ENCODE data around the gene DIS3L2.

GRCh38 chr2:232278534-232278933 lies 317.0 kb downstream of the DIS3L2 start:
- TF ChIP-seq SP1 (IDR thresholded peaks at IDR 0.05) (no peak), ELF4 (IDR thresholded peaks at IDR 0.05) (no peak), ZNF384 (IDR thresholded peaks at IDR 0.05) (no peak), FOXK2 (IDR thresholded peaks at IDR 0.05) (no peak)

All from HEK293T (cell line).